HuH-7.5 (cell line): ENCODE data around the gene PRSS53.
A peak's percentile ranks its signal among the peaks of the same experiment; 100 is the strongest.

Experiments
- DNase-seq: peaks from one replicate; pipeline ENCODE4 v3.0.0; 2011; ENCODE audit warnings: low spot score

Gene PRSS53

GRCh38 chr16:31077592-31078396, 10.9 kb downstream of the PRSS53 start:
- DNase-seq = no peak

DNA sequence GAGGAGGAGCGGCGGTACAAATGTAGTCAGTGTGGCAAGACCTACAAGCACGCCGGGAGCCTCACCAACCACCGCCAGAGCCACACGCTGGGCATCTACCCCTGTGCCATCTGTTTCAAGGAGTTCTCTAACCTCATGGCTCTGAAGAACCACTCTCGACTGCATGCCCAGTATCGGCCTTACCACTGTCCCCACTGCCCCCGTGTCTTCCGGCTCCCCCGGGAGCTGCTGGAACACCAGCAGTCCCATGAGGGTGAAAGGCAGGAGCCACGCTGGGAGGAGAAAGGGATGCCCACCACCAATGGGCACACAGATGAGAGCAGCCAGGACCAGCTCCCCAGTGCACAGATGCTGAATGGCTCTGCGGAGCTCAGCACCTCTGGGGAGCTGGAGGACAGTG, 11.7 kb downstream of the PRSS53 start:
- no peak for DNase-seq

DNA sequence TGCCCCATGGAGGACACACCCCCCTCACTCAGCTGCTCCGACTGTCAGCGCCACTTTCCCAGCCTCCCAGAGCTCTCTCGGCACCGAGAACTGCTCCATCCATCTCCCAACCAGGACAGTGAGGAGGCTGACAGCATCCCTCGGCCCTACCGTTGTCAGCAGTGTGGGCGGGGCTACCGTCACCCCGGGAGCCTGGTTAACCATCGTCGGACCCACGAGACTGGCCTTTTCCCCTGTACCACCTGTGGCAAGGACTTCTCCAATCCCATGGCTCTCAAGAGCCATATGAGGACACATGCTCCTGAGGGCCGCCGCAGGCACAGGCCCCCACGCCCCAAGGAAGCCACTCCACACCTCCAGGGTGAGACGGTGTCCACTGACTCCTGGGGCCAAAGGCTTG, 12.4 kb downstream of the PRSS53 start:
- no peak for DNase-seq

- DNase-seq = no peak
These were observed 13.9 kb downstream of the PRSS53 start for GRCh38 chr16:31074814-31075183.

DNA sequence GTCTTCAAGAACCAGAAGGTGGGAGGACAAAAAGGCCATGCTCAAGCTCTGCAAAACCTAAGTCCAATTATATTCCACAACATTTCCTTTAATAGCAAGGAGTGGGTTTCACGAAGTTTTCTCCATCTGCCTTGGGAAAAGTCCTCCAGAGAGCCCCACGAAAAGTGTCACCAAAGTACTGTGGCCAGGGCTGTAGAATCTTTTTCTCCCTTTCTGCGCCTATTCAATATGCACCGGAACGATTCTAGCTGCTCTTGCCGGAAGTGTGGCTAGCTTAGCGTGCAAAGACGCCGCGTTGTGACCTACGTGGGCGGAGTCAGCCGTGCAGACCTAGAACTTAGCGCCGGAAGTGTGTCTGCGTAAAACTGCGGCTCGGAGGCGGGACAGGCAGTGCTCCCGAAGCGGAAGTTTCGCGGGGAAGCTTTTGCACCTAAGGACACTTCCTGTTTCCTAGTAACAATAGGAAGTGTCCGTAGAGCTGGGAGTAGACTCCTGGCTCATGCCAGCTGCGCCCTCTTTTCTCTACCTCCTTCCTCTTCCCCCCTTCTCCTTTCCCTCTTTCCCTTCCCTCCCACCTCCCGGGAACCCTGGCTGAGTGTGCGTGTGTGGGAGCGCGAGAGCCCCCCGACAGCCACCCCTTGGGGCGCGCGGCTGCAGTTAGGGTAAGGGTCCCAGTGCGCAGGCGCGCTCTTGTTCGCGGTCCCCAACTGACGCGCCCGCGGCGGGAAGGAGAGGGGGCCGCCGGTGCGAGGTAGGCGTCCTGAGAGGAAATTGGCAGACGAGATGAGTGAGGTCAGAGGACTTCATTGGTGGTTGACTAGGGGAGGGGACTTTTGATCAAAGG, 14.6 kb downstream of the PRSS53 start, which contains the start of the genes ZNF646 and ZNF668:
ZNF646 (plus strand) TSS at position 453 of the 844 bp plus-strand sequence. CDS start 1,903 bp downstream, outside the sequence.
ZNF668 (minus strand) TSS at position 271 of the 844 bp plus-strand sequence. CDS start 9,781 bp downstream, outside the sequence.
- DNase-seq = peak; percentile 98

- DNase-seq = peak; percentile 94
These were observed 15.4 kb downstream of the PRSS53 start for GRCh38 chr16:31073142-31073969.

DNA sequence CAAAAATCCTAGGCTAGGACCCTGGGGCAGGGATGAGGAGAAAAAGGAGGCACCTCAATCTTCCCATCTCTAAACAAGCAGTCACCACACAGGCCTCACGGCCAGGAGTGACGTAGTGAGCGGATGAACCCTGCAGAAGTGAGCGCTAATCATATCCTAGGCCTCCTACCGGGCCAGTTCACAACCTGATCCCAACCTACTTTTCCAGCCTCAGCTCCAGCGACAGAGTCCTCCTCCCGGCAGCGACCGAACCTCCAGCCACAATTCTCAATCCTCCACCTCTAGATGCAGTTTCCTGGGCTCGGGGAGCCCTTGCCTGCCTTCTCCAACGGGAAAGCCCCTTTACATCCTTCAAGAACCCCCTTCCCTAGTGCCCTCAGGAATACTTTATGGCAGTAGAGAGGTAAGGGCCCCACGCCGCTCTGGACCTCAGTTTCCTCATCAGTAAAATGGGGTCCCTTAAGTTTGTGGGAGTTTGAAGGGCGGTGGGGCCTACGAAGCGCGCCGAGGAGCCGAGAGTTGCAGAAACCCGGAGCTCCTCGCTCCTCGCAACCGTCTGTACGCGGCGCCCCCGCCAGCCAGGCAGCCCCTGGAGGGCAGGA, 16.1 kb downstream of the PRSS53 start:
- peak; percentile 56 for DNase-seq

DNA sequence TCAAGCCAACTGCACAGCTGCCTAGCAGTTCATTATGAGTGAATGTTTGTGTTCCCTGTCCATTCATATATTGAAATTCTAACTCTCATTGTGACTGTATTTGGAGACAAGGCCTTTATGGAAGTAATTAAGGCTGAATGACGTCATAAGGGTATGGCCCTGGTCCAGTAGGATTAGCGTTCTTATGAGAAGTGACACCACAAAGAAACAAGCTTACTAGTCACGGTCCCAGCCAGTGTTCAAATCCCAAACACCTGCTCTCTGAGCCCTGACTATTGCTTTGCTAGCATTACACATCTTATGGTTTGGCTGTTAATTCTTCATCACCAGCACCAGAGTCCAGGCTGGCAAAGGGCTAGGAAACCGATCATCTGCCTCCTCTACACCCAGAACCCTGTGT, 16.9 kb downstream of the PRSS53 start:
- no peak for DNase-seq

- DNase-seq = no peak
These were observed 21.4 kb downstream of the PRSS53 start for GRCh38 chr16:31067342-31067741.

- no peak for DNase-seq
These were observed 23.8 kb downstream of the PRSS53 start for GRCh38 chr16:31064882-31065461.

DNA sequence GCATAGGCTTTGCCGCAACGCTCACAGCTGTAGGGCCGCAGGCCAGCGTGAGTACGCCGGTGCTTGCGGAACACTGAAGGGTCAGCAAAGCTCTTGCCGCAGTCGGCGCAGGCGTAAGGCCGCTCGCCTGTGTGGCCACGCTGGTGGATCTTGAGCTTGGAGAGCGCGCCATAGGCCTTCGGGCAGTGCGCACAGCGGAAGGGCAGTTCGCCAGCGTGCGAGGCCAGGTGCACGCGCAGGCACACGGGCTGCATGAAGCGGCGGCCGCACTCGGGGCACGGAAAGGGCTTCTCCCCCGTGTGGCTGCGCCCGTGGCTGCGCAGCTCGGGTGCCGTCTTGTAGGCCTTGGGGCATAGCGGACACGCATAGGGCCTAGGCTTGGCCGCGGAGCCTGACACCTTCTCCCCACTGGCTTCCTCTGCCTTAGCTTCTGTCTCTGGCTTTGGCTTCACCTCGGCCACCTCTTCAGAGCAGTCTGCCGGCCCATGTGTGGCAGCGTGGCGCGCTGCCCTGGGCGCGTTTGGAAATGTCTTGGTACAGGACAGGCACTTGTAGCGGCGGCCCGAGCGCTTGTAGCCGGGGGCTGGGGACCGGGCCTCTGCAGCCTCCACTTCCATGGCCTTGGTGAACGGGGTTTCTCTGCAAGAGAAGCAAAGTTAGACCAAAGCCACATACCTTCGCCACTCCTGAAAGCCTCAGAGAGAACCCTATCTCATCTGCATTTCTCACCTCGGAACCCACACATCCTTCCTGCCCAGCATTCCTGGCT, 24.7 kb downstream of the PRSS53 start:
- no peak for DNase-seq

GRCh38 chr16:31063495-31063842, 25.3 kb downstream of the PRSS53 start:
- no peak for DNase-seq

- no peak for DNase-seq
These were observed 26.8 kb downstream of the PRSS53 start for GRCh38 chr16:31061813-31062440.

GRCh38 chr16:31061126-31061812, 27.5 kb downstream of the PRSS53 start:
- no peak for DNase-seq

- no peak for DNase-seq
These were observed 33.1 kb downstream of the PRSS53 start for GRCh38 chr16:31055613-31056012.

DNA sequence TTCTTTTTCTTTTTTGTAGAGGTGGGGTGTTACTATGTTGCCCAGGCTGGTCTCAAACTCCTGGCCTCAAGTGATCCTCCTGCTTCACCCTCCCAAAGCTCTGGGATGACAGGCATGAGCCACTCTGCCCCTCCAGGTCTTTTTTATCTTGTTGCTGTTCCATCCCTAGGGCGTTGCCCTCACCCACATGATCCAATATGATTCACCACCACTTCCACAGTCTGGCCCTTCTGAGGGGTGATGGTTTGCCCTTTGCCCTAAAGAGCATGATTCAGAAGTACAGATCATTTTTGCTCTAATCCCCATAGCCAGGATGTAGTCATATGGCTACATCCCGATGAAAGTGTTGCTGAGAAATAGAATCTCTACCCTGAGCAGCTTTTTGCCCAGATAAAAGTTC, 36.6 kb downstream of the PRSS53 start:
- DNase-seq = no peak

DNA sequence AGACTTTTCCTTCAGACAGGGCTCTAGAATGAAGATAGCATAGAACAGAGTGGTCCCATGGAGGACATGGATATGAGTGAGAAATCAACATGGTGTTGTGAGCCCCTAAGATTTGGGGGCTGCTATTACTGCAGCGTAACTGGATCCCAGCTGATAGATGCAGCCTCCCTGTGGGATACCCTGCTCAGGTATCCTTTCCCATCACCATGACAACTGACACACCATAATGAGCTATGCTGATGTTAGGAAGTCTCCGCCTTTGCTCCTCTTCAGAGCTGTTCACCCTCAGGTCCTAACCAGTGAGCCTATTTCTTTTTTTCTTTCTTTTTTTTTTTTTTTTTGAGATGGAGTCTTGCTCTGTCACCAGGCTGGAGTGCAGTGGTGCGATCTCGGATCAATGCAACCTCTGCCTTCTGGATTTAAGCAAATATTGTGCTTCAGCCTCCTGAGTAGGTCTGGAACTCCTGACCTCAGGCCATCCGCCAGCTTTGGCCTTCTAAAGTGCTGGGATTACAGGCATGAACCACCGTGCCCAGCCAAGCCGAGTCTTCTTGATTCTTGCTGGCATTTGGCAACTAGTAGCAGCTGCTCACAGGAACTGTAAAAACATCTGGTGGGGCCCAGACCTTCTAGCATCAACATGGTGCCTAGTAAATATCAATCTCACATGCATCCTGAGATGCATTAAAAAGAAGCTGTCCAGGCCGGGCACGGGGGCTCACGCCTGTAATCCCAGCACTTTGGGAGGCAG, 38.3 kb downstream of the PRSS53 start:
- DNase-seq = no peak

DNA sequence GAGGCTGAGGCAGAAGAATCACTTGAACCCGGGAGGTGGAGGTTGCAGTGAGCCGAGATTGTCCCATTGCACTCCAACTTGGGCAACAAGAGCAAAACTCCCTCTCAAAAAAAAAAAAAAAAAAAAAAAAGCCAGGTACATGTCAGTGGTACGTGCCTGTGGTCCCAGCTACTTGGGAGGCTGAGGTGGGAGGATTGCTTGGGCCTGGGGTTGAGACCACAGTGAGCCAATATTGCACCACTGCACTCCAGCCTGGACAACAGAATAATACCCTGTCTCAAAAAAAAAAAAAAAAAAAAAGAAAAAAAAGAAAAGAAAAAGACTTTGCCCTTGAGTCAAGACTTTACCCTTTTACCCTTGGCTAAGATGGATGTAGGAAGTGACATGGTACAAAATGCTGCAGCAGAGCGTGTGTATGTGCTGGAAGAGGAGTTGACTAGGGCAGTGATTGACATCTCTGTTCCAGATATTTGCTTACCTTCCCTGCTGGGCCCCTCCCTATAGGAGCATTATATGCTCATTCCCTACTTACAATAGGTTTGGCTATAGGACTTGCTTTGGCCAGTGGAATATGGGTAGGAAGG, 44.8 kb downstream of the PRSS53 start:
- DNase-seq = no peak
